ENCODE measurements around the gene R3HDML.

- no peak for TF ChIP-seq CTCF (IDR thresholded peaks at IDR 0.05)
- no peak for TF ChIP-seq POLR2A (IDR thresholded peaks at IDR 0.05)
- TF ChIP-seq EP300 (IDR thresholded peaks at IDR 0.05), result no peak
Observed at GRCh38 chr20:44360221-44360620, 23.4 kb downstream of the R3HDML start.
